Measurements from ENCODE around the gene LIMS2.

Gene LIMS2

GRCh38 chr2:127673291-127674069 lies 1.9 kb downstream of the LIMS2 start:
- no peak for DNase-seq

- DNase-seq, result no peak
Measured at GRCh38 chr2:127672341-127673224, 2.7 kb downstream of the LIMS2 start.

GRCh38 chr2:127671557-127672302 lies 3.6 kb downstream of the LIMS2 start:
- DNase-seq, result no peak

GRCh38 chr2:127670957-127671290 lies 4.4 kb downstream of the LIMS2 start:
- DNase-seq, result no peak

GRCh38 chr2:127670055-127670956 lies 5.0 kb downstream of the LIMS2 start:
- DNase-seq, result no peak

GRCh38 chr2:127669056-127669455 lies 6.3 kb downstream of the LIMS2 start:
- no peak for DNase-seq

GRCh38 chr2:127665267-127665893 lies 9.9 kb downstream of the LIMS2 start:
- DNase-seq, result no peak

GRCh38 chr2:127664895-127665225 lies 10.5 kb downstream of the LIMS2 start:
- no peak for DNase-seq

GRCh38 chr2:127664065-127664894 lies 11.1 kb downstream of the LIMS2 start:
- DNase-seq, result no peak

GRCh38 chr2:127663566-127664064 lies 11.7 kb downstream of the LIMS2 start:
- DNase-seq, result no peak

- no peak for DNase-seq
Measured at GRCh38 chr2:127662937-127663565, 12.3 kb downstream of the LIMS2 start.

- DNase-seq, result no peak
Measured at GRCh38 chr2:127661949-127662510, 13.3 kb downstream of the LIMS2 start.

GRCh38 chr2:127661072-127661649 lies 14.2 kb downstream of the LIMS2 start:
- DNase-seq, result no peak

- DNase-seq, result no peak
Measured at GRCh38 chr2:127660291-127660578, 15.1 kb downstream of the LIMS2 start.

- no peak for DNase-seq
Measured at GRCh38 chr2:127659408-127660290, 15.7 kb downstream of the LIMS2 start.

GRCh38 chr2:127658641-127659407 lies 16.5 kb downstream of the LIMS2 start:
- DNase-seq, result no peak

- DNase-seq, result no peak
Measured at GRCh38 chr2:127658146-127658545, 17.2 kb downstream of the LIMS2 start.

GRCh38 chr2:127657232-127657595 lies 18.1 kb downstream of the LIMS2 start:
- DNase-seq, result no peak

All from stimulated activated CD8-positive, alpha-beta memory T cell treated with anti-CD3 and anti-CD28 coated beads, Interleukin-4, amount 100 ng/mL, for 48 hours (primary cell).